Nucleus accumbens (tissue), 56 donors: ENCODE data around the gene LOXHD1.

Experiments
- DNase-seq, 56 donors: peaks; one replicate each; lab custom pipeline; 2025; lab: John Stamatoyannopoulos, UW

Gene LOXHD1

GRCh38 chr18:46462523-46462922 lies 194.5 kb downstream of the LOXHD1 start:
- DNase-seq, result no peak

DNA sequence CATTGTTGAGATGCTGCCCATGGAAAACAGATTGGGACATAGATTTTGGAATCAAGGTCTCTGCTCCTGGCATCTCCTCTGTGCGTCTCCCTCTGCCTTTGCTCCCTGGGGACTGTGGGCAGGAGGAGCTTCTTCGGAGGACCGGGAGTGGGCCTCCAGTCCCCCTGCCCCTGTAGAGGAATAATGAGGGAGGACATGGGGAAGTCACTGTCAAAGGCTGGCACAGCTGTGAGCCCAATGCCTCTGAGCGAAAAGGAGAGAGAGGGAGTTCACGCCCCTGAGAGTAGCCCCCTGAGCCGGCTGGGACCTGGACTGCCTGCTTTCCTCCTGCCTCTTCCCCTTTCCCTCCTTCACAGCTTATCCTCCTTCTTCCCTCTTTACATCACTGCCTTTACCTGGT lies 195.0 kb downstream of the LOXHD1 start:
- DNase-seq, result no peak

DNA sequence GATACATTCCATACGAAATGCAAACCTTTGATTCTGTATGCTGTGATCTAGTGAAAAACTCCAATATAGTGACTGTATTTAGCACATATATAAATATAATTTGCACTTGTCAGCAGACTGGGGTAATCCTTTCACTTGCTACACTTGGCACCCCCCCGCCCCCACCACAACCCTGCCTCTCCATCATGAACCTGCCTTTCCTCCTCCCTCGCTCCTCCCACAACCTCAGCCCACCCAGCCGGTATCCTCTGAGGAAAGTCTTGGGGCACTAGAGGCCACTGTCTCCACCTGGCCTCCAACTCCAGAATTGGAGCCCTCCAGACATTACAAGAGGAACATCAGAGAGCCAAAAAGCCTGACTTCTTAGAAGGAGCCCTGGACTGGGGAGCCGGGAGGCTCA lies 196.3 kb downstream of the LOXHD1 start:
- no peak for DNase-seq

- no peak for DNase-seq
Measured at GRCh38 chr18:46459789-46460455, 197.1 kb downstream of the LOXHD1 start.

DNA sequence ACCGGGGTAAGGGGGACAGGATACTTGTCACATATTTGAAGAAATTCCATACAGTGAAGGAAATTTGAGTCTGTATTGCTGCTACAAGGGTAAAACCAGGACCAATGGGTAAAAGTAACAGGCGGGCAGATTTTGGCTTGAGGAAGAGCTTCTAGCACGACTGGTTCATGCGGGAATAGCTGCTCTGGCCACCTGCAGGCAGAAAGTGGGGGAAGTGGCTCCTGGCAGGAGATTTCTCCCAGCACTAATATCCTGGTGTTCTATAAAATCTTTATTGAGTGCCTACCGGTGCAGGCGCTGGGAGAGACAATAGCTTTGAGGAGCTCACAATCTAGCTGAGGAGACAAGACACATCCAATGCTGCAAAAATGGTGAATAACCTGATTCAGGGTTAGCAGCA lies 198.5 kb downstream of the LOXHD1 start:
- no peak for DNase-seq

- DNase-seq, result no peak
Measured at GRCh38 chr18:46456691-46457090, 200.3 kb downstream of the LOXHD1 start.

- DNase-seq, result no peak
Measured at GRCh38 chr18:46452820-46453219, 204.2 kb downstream of the LOXHD1 start.

- DNase-seq, result no peak
Measured at GRCh38 chr18:46449499-46449898, 207.5 kb downstream of the LOXHD1 start.

DNA sequence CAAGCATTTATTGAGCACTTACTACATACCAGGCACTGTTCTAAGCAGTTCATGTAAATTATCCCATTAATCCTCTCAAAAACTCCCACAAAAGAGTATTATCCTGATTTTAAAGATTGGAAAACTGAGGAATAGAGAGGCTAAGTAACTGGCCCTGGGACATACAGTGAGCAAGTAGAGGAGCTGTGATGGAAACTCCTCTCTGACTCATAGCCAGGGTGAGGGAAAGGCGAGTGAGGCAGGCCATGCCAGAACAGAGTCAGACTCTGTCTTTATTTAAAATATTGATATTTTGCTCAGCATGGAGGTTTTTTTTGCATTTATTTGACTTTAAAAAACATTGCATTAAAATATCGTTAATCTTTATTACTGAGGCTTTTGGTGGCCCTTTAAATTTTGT lies 208.0 kb downstream of the LOXHD1 start:
- no peak for DNase-seq

DNA sequence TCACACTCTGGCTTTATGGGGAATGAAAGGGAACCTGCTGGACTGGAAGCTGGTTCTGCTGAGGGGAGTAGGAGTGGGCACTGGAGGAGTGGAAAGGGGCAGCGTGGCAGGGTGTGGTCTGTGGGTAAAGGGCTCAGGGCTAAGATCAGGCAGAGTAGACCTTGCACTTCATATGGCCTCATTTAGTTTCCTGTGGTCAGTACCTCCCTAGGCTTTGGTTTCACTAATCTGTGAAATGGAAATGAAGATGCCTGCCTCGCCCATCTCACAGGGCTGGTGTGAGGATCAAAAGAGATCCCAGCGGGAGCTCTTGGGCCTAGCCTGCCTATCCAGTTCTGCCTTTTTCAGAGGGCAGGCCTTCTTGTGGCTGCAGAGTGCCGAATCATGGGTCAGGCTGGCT lies 208.7 kb downstream of the LOXHD1 start:
- DNase-seq, result no peak

DNA sequence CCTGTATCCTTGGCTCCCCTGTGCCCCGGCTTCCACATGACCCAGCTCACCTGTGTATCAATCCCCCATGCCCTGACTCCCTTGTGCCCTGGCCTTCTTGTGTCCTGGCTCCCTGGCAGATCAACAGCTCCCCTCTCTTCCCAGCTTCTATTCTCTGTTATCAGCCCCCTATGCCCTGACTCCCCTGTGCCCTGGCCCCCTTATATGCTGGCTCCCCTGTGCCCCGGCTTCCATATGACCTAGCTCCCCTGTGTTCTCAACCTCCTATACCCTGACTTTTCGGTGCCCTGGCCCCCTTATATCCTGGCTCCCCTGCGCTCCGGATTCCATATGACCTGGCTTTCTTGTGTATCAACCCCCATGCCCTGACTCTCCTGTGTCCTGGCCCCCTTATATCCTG lies 209.2 kb downstream of the LOXHD1 start:
- DNase-seq, result no peak

- DNase-seq, result no peak
Measured at GRCh38 chr18:46447323-46447722, 209.7 kb downstream of the LOXHD1 start.

DNA sequence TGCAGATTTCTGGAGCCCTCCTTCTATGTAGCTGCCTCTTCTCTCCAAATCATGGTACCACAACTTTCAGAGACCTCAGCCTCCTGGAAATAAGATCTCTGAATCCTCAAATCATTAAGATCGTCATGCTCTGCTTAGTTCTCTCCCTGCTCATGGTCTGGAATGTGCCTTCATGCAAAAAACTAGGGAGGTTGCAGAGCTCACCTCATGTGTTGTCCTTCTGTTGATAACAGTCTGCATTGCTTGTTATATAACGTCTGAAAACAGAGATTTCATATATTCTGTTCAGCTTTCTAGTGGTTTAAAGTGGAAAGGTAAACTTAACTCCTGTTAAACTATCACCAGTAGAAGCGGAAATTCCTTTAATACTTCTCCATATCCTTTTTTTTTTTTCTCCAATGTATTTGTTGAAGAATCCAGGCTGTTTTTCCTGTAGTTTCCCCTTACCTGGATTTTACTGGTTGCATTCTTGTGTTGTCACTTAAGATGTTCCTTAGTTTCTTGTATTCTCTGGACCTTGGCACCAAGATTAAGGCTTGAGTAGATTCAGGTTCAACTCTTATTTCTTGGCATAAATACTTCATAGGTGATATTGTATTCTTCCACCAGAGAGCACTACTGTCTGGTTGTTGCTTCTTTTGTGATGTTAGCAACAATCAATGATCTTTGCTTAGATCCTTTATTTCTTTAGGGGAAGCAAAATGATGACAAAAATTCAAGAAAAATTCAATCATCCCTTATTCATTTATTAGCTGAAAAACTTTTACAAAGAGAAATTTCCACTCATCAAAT lies 211.3 kb downstream of the LOXHD1 start:
- DNase-seq, result no peak

- DNase-seq, result no peak
Measured at GRCh38 chr18:46439037-46439436, 218.0 kb downstream of the LOXHD1 start.

- DNase-seq, result no peak
Measured at GRCh38 chr18:46437061-46437460, 220.0 kb downstream of the LOXHD1 start.

GRCh38 chr18:46436621-46437020 lies 220.4 kb downstream of the LOXHD1 start:
- DNase-seq, result no peak

DNA sequence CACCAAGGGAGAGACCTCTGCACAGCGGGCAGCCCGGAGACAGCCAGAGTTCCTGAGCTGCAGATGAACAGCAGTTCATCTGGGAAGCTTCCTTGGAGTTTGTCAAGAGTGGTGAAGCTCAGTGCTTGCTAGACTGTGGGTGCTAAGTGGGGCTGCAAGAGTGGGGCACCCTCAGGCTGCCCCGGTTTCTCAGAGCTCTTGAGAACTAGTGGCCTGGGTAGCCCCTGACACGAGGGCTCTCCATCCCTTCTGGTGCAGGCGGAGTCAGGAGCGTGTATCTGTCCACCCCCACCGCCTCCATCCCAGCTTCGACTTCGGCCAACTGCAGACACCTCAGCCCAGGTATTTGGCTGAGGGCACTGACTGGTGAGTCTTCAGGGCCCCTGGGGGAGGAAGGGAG lies 222.0 kb downstream of the LOXHD1 start:
- DNase-seq, result no peak

GRCh38 chr18:46434629-46435028 lies 222.4 kb downstream of the LOXHD1 start:
- no peak for DNase-seq

- DNase-seq, result no peak
Measured at GRCh38 chr18:46433121-46433826, 223.7 kb downstream of the LOXHD1 start.

DNA sequence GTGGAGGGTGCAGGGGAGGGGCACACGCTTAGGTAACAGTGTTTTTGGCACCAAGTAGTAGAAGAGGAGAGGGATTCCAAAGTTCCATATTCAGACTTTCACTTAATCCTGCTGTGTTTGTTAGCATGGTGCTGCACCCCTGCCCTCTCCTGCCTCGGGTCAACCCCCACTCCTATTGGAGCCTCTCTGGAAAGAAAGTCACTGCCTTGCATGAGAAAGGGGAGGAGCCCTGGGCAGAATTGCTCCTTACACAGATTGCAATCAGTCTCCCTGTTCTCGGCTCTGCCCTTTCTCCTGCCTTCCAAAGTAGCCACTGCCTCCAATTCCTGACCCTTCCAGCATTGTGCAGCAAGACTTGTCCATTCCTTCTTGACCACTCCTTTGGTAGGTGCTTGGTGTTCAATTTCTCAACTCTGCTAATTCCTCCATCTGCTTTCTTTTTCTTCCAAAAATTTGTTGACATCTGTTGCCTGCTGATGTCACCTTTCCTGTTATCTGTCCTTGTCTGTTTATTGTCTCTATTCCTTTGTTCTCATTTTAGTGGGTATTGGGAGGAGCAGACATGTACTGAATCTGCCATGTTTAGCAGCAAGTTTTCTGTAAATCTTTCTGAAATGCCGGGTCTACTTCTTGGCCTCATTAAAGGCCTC lies 225.4 kb downstream of the LOXHD1 start:
- no peak for DNase-seq

GRCh38 chr18:46429649-46430224 lies 227.3 kb downstream of the LOXHD1 start:
- no peak for DNase-seq
